ENCODE measurements around the gene RAF1. TPM values are rescaled to one million over a fixed set of nuclear protein-coding genes. Genes with fewer than 3 reads are reported as not detected.

RAF1 gene
- total and polyA plus RNA-seq, 9 of the 15 experiments (the other 6 are each of a cell fraction or from before 2014, with no cell fraction given): 28.0 to 183 (median 85.6) TPM

DNA sequence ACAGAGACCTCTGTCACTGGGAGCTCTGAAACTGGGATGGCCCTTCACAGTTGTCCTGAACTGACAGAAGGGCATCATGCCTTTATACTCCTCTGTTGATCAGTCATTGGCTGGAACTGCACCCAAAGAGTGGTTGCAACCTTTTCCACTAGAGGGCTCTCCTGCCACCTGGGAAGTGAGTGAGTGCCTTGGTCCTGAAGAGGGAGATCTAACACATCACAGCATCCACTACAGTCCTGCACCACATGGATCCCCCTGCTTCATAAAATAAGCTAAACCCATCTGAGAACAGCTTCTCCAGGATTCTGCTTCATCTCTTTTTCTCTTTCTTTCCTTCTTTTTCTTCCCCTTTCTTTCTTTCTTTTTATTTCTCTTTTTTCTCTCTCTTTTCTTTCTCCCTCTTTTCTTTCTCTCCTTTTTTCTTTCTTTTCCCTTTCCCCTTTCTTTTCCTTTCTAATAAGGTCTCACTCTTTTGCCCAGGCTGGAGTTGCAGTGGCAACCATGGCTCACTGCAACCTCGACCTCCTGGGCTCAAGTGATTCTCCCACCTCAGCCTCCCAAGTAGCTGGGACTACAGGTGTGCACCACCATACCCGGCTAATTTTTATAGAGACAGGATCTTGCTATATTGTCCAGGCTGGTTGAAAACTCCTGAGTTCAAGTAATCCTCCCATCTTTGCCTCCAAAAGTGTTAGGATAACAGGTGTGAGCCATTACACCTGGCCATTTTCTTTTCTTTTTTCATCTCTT is 42.8 kb upstream of the RAF1 start (continued):
- TF ChIP-seq, protein P1, sequence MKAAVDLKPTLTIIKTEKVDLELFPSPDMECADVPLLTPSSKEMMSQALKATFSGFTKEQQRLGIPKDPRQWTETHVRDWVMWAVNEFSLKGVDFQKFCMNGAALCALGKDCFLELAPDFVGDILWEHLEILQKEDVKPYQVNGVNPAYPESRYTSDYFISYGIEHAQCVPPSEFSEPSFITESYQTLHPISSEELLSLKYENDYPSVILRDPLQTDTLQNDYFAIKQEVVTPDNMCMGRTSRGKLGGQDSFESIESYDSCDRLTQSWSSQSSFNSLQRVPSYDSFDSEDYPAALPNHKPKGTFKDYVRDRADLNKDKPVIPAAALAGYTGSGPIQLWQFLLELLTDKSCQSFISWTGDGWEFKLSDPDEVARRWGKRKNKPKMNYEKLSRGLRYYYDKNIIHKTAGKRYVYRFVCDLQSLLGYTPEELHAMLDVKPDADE (conservative IDR thresholded peaks at IDR 0.05; ENCODE audit: control insufficient read depth, low read depth, low read length): 0 out of 2 replicates have a peak, but pooled peaks have one; percentile 33
- TF ChIP-seq ARNT (IDR thresholded peaks at IDR 0.05) (peak in 1 of 2 experiments; percentile 79; a peak in 1 of 4 replicates), ZZZ3 (IDR thresholded peaks at IDR 0.05) (no peak), RBM17 (IDR thresholded peaks at IDR 0.05; ENCODE audit: borderline replicate concordance, low read depth, low read length) (no peak), ZNF785 (CRISPR knock-in tag; IDR thresholded peaks at IDR 0.05) (no peak), CXXC5 (CRISPR knock-in tag; IDR thresholded peaks at IDR 0.05) (no peak), ELK3 (CRISPR knock-in tag; IDR thresholded peaks at IDR 0.05) (no peak), MTA2 (IDR thresholded peaks at IDR 0.05; ENCODE audit: low read depth) (0 out of 2 replicates have a peak, but pooled peaks have one; percentile 10), ZNF3 (CRISPR knock-in tag; IDR thresholded peaks at IDR 0.05) (no peak), CREB1 (IDR thresholded peaks at IDR 0.05) (no peak), CREB1 (CRISPR knock-in tag; IDR thresholded peaks at IDR 0.05) (0 out of 2 replicates have a peak, but pooled peaks have one; percentile 25), L3MBTL2 (IDR thresholded peaks at IDR 0.05) (no peak), CAMTA2 (CRISPR knock-in tag; conservative IDR thresholded peaks at IDR 0.05) (no peak), FOXP1 (CRISPR knock-in tag; IDR thresholded peaks at IDR 0.05) (no peak), NUFIP1 (IDR thresholded peaks at IDR 0.05; ENCODE audit: partially characterized antibody) (no peak), RERE (CRISPR knock-in tag; IDR thresholded peaks at IDR 0.05; ENCODE audit: borderline replicate concordance) (no peak), NCOA6 (IDR thresholded peaks at IDR 0.05) (no peak)
- TF ChIP-seq, protein P2, sequence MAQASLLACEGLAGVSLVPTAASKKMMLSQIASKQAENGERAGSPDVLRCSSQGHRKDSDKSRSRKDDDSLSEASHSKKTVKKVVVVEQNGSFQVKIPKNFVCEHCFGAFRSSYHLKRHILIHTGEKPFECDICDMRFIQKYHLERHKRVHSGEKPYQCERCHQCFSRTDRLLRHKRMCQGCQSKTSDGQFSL (CRISPR knock-in tag; IDR thresholded peaks at IDR 0.05): no peak
- TF ChIP-seq, protein P2 (tag; IDR thresholded peaks at IDR 0.05): no peak

All from K562 (cell line).